ENCODE measurements around the gene PROS1. TPM values are rescaled to one million over a fixed set of nuclear protein-coding genes. Genes with fewer than 3 reads are reported as not detected.
"Not testable (repeated sequence)": the region's sequence is repeated elsewhere in the genome, so short reads cannot be mapped to it uniquely, and the experiment has no call there.

PROS1 gene
- total RNA-seq, 2 experiments from 2014 or later = 0.09 TPM; not detected in 1

DNA sequence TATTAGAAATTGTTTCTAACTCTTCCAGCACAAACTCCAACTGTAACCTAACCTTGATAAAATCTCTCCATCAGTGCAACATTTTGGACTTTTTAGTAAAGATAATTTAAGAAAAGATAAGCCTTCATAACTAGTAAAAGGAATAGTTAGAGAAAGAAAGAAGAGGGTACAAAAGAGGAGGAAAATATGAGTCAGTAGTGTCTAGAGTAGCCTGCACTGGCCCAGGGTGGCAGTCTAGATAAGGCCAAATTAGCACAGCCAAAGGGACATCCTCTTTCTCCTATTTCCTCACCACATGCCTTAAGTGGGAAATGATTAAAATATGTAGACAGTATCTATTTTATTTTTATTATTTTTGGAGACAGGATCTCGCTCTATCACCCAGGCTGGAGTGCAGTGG lies 3.7 kb downstream of the PROS1 start:
- H3K4me1 ChIP-seq (ENCODE audit: insufficient read depth, low read length, poor library complexity, severe bottlenecking) = peaks cover 6% of the 10 kb centered on the region
- no peaks in the 10 kb centered on the region for H3K9me2 ChIP-seq (ENCODE audit: insufficient read depth, low read length)
- H3K36me3 ChIP-seq (ENCODE audit: insufficient read depth, low read length) = no peaks in the 10 kb centered on the region
- POLR2A ChIA-PET = interaction anchor here (1.6 kb wide), 1 partner anchor 26 kb away, joined by 3 read pairs; no protein-coding TSS in a partner anchor
- H3K4me2 ChIP-seq (ENCODE audit: low read length) = no peak overlapping the region
- intact Hi-C loops (cut with micrococcal nuclease; ENCODE audit: unreplicated experiment) = no loop called here
- no peak overlapping the region for H2AFZ ChIP-seq (ENCODE audit: low read length)
- H3K27ac ChIP-seq (ENCODE audit: low read depth, low read length, poor library complexity, severe bottlenecking) = no peak overlapping the region
- TF ChIP-seq EZH2phosphoT487 (IDR thresholded peaks at IDR 0.05; ENCODE audit: borderline replicate concordance, low read depth, low read length) = no peak
- TF ChIP-seq, protein P1, sequence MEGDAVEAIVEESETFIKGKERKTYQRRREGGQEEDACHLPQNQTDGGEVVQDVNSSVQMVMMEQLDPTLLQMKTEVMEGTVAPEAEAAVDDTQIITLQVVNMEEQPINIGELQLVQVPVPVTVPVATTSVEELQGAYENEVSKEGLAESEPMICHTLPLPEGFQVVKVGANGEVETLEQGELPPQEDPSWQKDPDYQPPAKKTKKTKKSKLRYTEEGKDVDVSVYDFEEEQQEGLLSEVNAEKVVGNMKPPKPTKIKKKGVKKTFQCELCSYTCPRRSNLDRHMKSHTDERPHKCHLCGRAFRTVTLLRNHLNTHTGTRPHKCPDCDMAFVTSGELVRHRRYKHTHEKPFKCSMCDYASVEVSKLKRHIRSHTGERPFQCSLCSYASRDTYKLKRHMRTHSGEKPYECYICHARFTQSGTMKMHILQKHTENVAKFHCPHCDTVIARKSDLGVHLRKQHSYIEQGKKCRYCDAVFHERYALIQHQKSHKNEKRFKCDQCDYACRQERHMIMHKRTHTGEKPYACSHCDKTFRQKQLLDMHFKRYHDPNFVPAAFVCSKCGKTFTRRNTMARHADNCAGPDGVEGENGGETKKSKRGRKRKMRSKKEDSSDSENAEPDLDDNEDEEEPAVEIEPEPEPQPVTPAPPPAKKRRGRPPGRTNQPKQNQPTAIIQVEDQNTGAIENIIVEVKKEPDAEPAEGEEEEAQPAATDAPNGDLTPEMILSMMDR (conservative IDR thresholded peaks at IDR 0.05; ENCODE audit: low read length) = no peak
- BruUV-seq (replicated peaks) = no TSS peak
- H3K4me3 ChIP-seq (ENCODE audit: low read depth, low read length, poor library complexity, severe bottlenecking) = no peak overlapping the region
- H3K9me3 ChIP-seq (ENCODE audit: low read length) = no peaks in the 10 kb centered on the region
- no peaks in the 10 kb centered on the region for H3K79me2 ChIP-seq (ENCODE audit: insufficient read depth, low read depth, low read length)
- CTCF ChIA-PET (ENCODE audit: unreplicated experiment) = interaction anchor here (1.1 kb wide), 1 partner anchor 12 kb away, joined by 4 read pairs; no protein-coding TSS in a partner anchor
- no peaks in the 10 kb centered on the region for H4K20me1 ChIP-seq (ENCODE audit: insufficient read depth, low read length)
- DNase-seq (ENCODE audit: low spot score) = no peak

DNA sequence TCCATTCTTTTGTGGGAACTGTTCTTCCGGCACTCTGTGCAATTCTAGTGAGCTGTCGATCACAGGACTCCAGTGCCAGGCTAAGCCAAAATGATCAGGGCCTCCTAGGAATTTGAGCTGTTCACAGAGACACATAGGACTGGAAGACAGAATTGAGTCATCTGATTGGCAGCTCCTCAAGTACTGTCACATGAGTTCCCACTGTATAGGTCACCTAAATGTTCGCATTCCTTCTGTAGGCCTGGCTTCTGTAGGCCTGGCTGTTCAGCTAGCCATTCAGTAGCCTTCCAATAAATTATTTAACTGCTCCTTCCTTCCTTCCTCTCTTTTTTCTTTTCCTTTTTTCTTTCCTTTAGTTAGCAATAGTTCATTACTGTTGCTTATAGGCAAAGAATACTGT lies 4.3 kb downstream of the PROS1 start:
- no TSS peak for BruUV-seq (replicated peaks)
- Histone ChIP-seq H3K4me2 (ENCODE audit: low read length) (no peak overlapping the region), H3K9me2 (ENCODE audit: insufficient read depth, low read length) (no peaks in the 10 kb centered on the region), H2AFZ (ENCODE audit: low read length) (no peak overlapping the region), H3K9me3 (ENCODE audit: low read length) (no peaks in the 10 kb centered on the region), H3K27ac (ENCODE audit: low read depth, low read length, poor library complexity, severe bottlenecking) (no peak overlapping the region), H4K20me1 (ENCODE audit: insufficient read depth, low read length) (no peaks in the 10 kb centered on the region), H3K4me1 (ENCODE audit: insufficient read depth, low read length, poor library complexity, severe bottlenecking) (peaks cover 6% of the 10 kb centered on the region), H3K36me3 (ENCODE audit: insufficient read depth, low read length) (no peaks in the 10 kb centered on the region), H3K4me3 (ENCODE audit: low read depth, low read length, poor library complexity, severe bottlenecking) (no peak overlapping the region), H3K79me2 (ENCODE audit: insufficient read depth, low read depth, low read length) (no peaks in the 10 kb centered on the region)
- no peak for DNase-seq (ENCODE audit: low spot score)
- ChIA-PET CTCF (ENCODE audit: unreplicated experiment) (interaction anchor here (1.1 kb wide), 1 partner anchor 12 kb away, joined by 4 read pairs; no protein-coding TSS in a partner anchor), POLR2A (no interaction called here)
- no peak for TF ChIP-seq EZH2phosphoT487 (IDR thresholded peaks at IDR 0.05; ENCODE audit: borderline replicate concordance, low read depth, low read length)
- TF ChIP-seq, protein P1 (conservative IDR thresholded peaks at IDR 0.05; ENCODE audit: low read length) = no peak
- intact Hi-C loops (cut with micrococcal nuclease; ENCODE audit: unreplicated experiment) = no loop called here

DNA sequence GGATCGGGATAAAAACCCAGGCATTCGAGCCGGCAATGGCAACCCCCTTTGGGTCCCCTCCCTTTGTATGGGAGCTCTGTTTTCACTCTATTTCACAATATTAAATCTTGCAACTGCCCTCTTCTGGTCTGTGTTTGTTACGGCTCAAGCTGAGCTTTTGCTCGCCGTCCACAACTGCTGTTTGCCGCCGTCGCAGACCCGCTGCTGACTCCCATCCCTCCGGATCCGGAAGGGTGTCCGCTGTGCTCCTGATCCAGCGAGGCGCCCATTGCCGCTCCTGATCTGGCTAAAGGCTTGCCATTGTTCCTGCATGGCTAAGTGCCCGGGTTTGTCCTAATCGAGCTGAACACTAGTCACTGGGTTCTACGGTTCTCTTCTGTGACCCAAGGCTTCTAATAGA lies 8.6 kb downstream of the PROS1 start:
- H3K27ac ChIP-seq (ENCODE audit: low read depth, low read length, poor library complexity, severe bottlenecking); H3K79me2 ChIP-seq (ENCODE audit: insufficient read depth, low read depth, low read length); BruUV-seq (replicated peaks); H3K36me3 ChIP-seq (ENCODE audit: insufficient read depth, low read length); intact Hi-C loops (cut with micrococcal nuclease; ENCODE audit: unreplicated experiment); H3K9me3 ChIP-seq (ENCODE audit: low read length); H2AFZ ChIP-seq (ENCODE audit: low read length); CTCF ChIA-PET (ENCODE audit: unreplicated experiment); H4K20me1 ChIP-seq (ENCODE audit: insufficient read depth, low read length); H3K4me3 ChIP-seq (ENCODE audit: low read depth, low read length, poor library complexity, severe bottlenecking); H3K4me2 ChIP-seq (ENCODE audit: low read length); POLR2A ChIA-PET; H3K4me1 ChIP-seq (ENCODE audit: insufficient read depth, low read length, poor library complexity, severe bottlenecking); H3K9me2 ChIP-seq (ENCODE audit: insufficient read depth, low read length); DNase-seq (ENCODE audit: low spot score): not testable (repeated sequence)
